ENCODE results near the gene BLOC1S6.

GRCh38 chr15:45573961-45574629 lies 13.1 kb upstream of the BLOC1S6 start:
- no peak for TF ChIP-seq POLR2A (IDR thresholded peaks at IDR 0.05)
- TF ChIP-seq, protein P1, sequence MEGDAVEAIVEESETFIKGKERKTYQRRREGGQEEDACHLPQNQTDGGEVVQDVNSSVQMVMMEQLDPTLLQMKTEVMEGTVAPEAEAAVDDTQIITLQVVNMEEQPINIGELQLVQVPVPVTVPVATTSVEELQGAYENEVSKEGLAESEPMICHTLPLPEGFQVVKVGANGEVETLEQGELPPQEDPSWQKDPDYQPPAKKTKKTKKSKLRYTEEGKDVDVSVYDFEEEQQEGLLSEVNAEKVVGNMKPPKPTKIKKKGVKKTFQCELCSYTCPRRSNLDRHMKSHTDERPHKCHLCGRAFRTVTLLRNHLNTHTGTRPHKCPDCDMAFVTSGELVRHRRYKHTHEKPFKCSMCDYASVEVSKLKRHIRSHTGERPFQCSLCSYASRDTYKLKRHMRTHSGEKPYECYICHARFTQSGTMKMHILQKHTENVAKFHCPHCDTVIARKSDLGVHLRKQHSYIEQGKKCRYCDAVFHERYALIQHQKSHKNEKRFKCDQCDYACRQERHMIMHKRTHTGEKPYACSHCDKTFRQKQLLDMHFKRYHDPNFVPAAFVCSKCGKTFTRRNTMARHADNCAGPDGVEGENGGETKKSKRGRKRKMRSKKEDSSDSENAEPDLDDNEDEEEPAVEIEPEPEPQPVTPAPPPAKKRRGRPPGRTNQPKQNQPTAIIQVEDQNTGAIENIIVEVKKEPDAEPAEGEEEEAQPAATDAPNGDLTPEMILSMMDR (IDR thresholded peaks at IDR 0.05 in 8 of 11, conservative IDR thresholded peaks at IDR 0.05 in 3 of 11): peak in 3 of 11 experiments; percentile 16 to 37 (median 27)
